HG03103 (cell line): Measurements from ENCODE around the gene ADAT3.
A peak's percentile ranks its signal among the peaks of the same experiment; 100 is the strongest.
"Not testable (repeated sequence)": the region's sequence is repeated elsewhere in the genome, so short reads cannot be mapped to it uniquely, and the experiment has no call there.

Experiments
- ATAC-seq: cut with Tn5 transposase; IDR thresholded peaks from one replicate; pipeline ENCODE4 v1.9.1; 2021; ENCODE audit warnings: low read depth; ENCODE audit not compliant: unreplicated experiment

ADAT3 gene

GRCh38 chr19:1866693-1867348, 38.4 kb upstream of the ADAT3 start:
- ATAC-seq, result no peak

GRCh38 chr19:1867349-1867724, 37.9 kb upstream of the ADAT3 start:
- no peak for ATAC-seq

- ATAC-seq, result no peak
These were observed 36.2 kb upstream of the ADAT3 start for GRCh38 chr19:1868971-1869370.

- no peak for ATAC-seq
These were observed 34.0 kb upstream of the ADAT3 start for GRCh38 chr19:1871140-1871597.

GRCh38 chr19:1871630-1872029, 33.6 kb upstream of the ADAT3 start:
- ATAC-seq, result no peak

- no peak for ATAC-seq
These were observed 32.2 kb upstream of the ADAT3 start for GRCh38 chr19:1872807-1873523.

- no peak for ATAC-seq
These were observed 31.4 kb upstream of the ADAT3 start for GRCh38 chr19:1873524-1874473.

- no peak for ATAC-seq
These were observed 30.5 kb upstream of the ADAT3 start for GRCh38 chr19:1874554-1875185.

GRCh38 chr19:1875265-1875645, 29.9 kb upstream of the ADAT3 start:
- ATAC-seq, result not testable (repeated sequence)

GRCh38 chr19:1875646-1876495, 29.3 kb upstream of the ADAT3 start:
- peak; percentile 68 for ATAC-seq

GRCh38 chr19:1876496-1877279, 28.5 kb upstream of the ADAT3 start:
- peak; percentile 20 for ATAC-seq

- not testable (repeated sequence) for ATAC-seq
These were observed 27.9 kb upstream of the ADAT3 start for GRCh38 chr19:1877280-1877660.

GRCh38 chr19:1878583-1878982, 26.6 kb upstream of the ADAT3 start:
- not testable (repeated sequence) for ATAC-seq

GRCh38 chr19:1879982-1880381, 25.2 kb upstream of the ADAT3 start:
- not testable (repeated sequence) for ATAC-seq

- no peak for ATAC-seq
These were observed 24.4 kb upstream of the ADAT3 start for GRCh38 chr19:1880611-1881392.

GRCh38 chr19:1881393-1882088, 23.7 kb upstream of the ADAT3 start:
- ATAC-seq, result not testable (repeated sequence)

- no peak for ATAC-seq
These were observed 23.0 kb upstream of the ADAT3 start for GRCh38 chr19:1882089-1882785.
